ENCODE measurements around the gene MRPL24. TPM values are rescaled to one million over a fixed set of nuclear protein-coding genes. Genes with fewer than 3 reads are reported as not detected.

Gene MRPL24
- total RNA-seq, 1 donor from 2014 or later = 36.4 TPM

GRCh38 chr1:156692925-156693847, 47.7 kb downstream of the MRPL24 start:
- peak; percentile 81 for DNase-seq (ENCODE audit: low spot score)

- no peak for DNase-seq (ENCODE audit: low spot score)
These were observed 48.4 kb downstream of the MRPL24 start for GRCh38 chr1:156692441-156692924.

DNA sequence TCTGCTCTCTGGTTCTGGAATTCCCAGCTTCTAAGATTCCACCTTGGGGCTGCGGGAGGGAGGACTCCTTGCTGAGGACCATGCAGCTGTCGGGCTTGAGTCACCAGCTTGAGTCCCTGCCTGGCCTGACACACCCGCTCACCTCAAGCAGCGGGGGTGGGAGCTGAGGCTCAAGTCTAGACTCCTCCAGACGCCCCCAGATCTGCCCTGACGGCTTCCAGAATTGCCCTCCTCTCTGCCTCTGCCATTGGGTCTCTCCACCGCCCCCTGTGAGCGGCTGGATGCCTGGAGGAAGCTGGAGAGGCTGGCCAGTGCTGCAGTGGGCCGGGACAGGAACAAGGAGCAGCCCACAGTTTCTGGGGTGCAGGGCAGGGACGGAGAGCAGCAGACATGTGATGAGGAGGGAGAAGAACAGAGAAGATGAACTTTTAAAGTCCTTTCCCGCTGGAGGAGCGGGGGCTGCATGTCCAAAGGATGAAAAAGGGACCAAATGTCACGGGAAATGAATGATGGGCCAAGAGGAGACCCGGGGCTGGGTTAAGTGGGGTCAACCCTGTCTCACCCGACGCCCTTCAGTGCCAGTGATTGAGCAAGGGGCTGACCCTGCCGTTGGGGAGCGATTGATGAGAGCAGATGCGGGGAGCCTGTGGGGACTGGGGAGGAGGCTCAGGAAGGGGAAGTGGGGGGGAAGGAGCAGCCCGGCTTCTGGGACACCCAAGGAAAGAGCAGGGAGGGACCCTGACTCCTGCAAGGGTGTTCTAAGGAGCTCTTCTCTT, 49.0 kb downstream of the MRPL24 start:
- DNase-seq (ENCODE audit: low spot score) = peak; percentile 76

GRCh38 chr1:156691191-156691590, 49.7 kb downstream of the MRPL24 start:
- no peak for DNase-seq (ENCODE audit: low spot score)

DNA sequence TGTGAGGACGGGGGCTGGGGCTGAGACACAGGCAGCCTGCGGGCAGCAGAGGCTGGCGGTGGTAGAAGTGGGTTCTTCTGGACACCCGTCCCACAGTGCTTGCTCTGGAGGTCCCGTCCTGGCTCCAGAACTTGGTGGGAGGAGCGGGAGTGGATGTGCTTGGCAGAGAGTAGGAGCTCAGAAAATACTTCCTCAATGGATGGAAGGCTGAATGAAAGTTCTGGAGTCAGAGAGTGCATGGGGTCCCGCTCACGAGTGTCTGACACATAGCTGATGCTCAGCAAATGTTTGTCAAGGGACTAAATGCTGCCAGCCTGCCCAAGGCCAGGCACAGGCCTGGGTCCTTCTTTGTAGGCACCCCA, 50.2 kb downstream of the MRPL24 start:
- DNase-seq (ENCODE audit: low spot score) = no peak

- DNase-seq (ENCODE audit: low spot score) = no peak
These were observed 50.8 kb downstream of the MRPL24 start for GRCh38 chr1:156689953-156690674.

DNA sequence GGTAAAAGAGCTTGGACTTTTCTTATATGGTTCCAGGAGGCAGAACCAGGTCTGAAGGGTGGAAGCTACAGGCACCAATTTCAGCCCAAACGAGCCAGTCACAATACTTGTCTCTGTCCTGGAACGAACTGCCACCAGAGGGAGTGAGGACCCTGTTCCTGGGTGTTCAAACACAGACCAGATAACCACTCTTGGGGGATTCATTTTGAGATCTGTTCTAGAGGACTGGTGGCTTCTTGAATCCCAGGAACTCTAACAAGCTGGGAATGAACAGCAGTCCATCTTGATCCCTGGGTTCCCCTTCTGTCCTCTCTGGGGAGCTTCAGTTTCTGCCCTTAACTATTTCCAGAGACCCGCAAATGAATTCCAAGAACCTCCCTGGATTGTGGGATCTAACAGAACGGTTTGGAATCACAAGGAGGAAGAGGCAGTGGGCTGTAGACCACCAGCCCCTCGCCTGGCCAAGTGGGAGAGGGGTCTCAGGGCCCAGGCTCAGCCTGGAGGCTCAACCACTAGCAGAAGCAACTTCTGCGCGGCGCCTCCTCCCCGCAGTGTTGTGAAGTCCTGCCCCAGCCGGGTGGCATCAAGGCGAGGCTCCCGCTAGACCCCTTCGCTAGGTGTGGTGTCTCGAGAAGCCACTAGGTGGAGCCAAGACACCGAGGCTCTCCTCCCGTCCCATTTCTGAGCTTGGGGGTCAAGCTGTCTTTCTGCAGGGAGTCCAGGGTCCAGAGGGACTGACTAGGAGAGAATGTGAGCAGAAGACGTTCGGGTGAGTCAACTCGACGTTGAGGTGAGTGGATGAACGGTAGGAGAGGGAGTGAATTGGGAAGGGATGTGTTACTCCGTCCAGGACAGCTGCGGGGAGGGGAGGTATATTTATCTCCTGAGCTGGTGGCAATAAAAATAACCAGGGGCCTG, 51.6 kb downstream of the MRPL24 start:
- peak; percentile 89 for DNase-seq (ENCODE audit: low spot score)

Other genes with a start within 250 kb of the MRPL24 start
- gene MEF2D, start 240.3 kb downstream of the MRPL24 start, total RNA-seq (ENCODE audit: insufficient read depth, low replicate concordance) = 5.5 TPM
- gene IQGAP3, start 168.5 kb downstream of the MRPL24 start, total RNA-seq (ENCODE audit: insufficient read depth, low replicate concordance) = 4.6 TPM
- gene TTC24, start 161.4 kb downstream of the MRPL24 start, total RNA-seq (ENCODE audit: insufficient read depth, low replicate concordance) = 3.1 TPM
- gene NAXE, start 149.3 kb downstream of the MRPL24 start, total RNA-seq (ENCODE audit: insufficient read depth, low replicate concordance) = 40.9 TPM
- 21.7 TPM for gene GPATCH4, start 139.6 kb downstream of the MRPL24 start, total RNA-seq (ENCODE audit: insufficient read depth, low replicate concordance)
- not detected for gene HAPLN2, start 121.7 kb downstream of the MRPL24 start, total RNA-seq (ENCODE audit: insufficient read depth, low replicate concordance)
- 9.1 TPM for gene BCAN, start 99.0 kb downstream of the MRPL24 start, total RNA-seq (ENCODE audit: insufficient read depth, low replicate concordance)
- gene NES, start 63.7 kb downstream of the MRPL24 start, total RNA-seq (ENCODE audit: insufficient read depth, low replicate concordance) = 19.0 TPM
- 46.7 TPM for gene CRABP2, start 35.5 kb downstream of the MRPL24 start, total RNA-seq (ENCODE audit: insufficient read depth, low replicate concordance)
- gene METTL25B, start 12.6 kb downstream of the MRPL24 start, total RNA-seq (ENCODE audit: insufficient read depth, low replicate concordance) = 9.6 TPM
- 3.9 TPM for gene ISG20L2, start 12.3 kb downstream of the MRPL24 start, total RNA-seq (ENCODE audit: insufficient read depth, low replicate concordance)
- 69.8 TPM for gene HDGF, start 10.6 kb upstream of the MRPL24 start, total RNA-seq (ENCODE audit: insufficient read depth, low replicate concordance)
- 21.4 TPM for gene PRCC, start 26.4 kb upstream of the MRPL24 start, total RNA-seq (ENCODE audit: insufficient read depth, low replicate concordance)
- gene SH2D2A, start 75.8 kb upstream of the MRPL24 start, total RNA-seq (ENCODE audit: insufficient read depth, low replicate concordance) = 0.48 TPM
- not detected for gene INSRR, start 118.0 kb upstream of the MRPL24 start, total RNA-seq (ENCODE audit: insufficient read depth, low replicate concordance)
- gene NTRK1, start 119.8 kb upstream of the MRPL24 start, total RNA-seq (ENCODE audit: insufficient read depth, low replicate concordance) = not detected
- 1.9 TPM for gene PEAR1, start 152.6 kb upstream of the MRPL24 start, total RNA-seq (ENCODE audit: insufficient read depth, low replicate concordance)
- not detected for gene LRRC71, start 179.5 kb upstream of the MRPL24 start, total RNA-seq (ENCODE audit: insufficient read depth, low replicate concordance)